WERI-Rb-1 (cell line): Measurements from ENCODE around the gene DLG1.
"Not testable (repeated sequence)": the region's sequence is repeated elsewhere in the genome, so short reads cannot be mapped to it uniquely, and the experiment has no call there.

ENCODE experiments used
- DNase-seq: peaks from one replicate; pipeline ENCODE4 v3.0.0-alpha.2; 2020
- H3K27ac ChIP-seq: fragments of 250-450 bp; sonication (Bioruptor Pico); 2 replicates; pipeline ENCODE4 v1.5.1; 2020; ENCODE audit warnings: mild to moderate bottlenecking, moderate library complexity
- H3K27me3 ChIP-seq: fragments of 250-450 bp; sonication (Bioruptor Pico); 2 replicates; pipeline ENCODE4 v1.5.1; 2021; ENCODE audit warnings: mild to moderate bottlenecking, low read depth, moderate library complexity; ENCODE audit not compliant: insufficient read depth, severe bottlenecking
- H3K36me3 ChIP-seq: fragments of 250-450 bp; sonication (Bioruptor Pico); 2 replicates; pipeline ENCODE4 v1.5.1; 2020; ENCODE audit warnings: mild to moderate bottlenecking, moderate library complexity
- H3K4me3 ChIP-seq: 2 replicates; pipeline ENCODE4 v1.5.1; 2011; ENCODE audit warnings: low read depth, mild to moderate bottlenecking, control low read depth, low read length
- H3K9me3 ChIP-seq: fragments of 250-450 bp; sonication (Bioruptor Pico); 2 replicates; pipeline ENCODE4 v1.5.1; 2021; ENCODE audit warnings: mild to moderate bottlenecking, moderate library complexity; ENCODE audit not compliant: severe bottlenecking
- CTCF ChIP-seq: IDR thresholded peaks from 2 replicates; pipeline ENCODE4 v1.5.1; 2011; ENCODE audit warnings: low read depth, mild to moderate bottlenecking, control low read depth, inconsistent platforms, low read length

DLG1 gene

GRCh38 chr3:197035577-197035976, 262.8 kb downstream of the DLG1 start:
- Histone ChIP-seq H3K4me3 (no peak overlapping the region), H3K27me3 (no peaks in the 10 kb centered on the region), H3K27ac (no peak overlapping the region), H3K9me3 (no peaks in the 10 kb centered on the region), H3K36me3 (no peaks in the 10 kb centered on the region)
- no peak for TF ChIP-seq CTCF
- no peak for DNase-seq

- H3K27ac ChIP-seq, H3K27me3 ChIP-seq, H3K36me3 ChIP-seq, H3K4me3 ChIP-seq, H3K9me3 ChIP-seq, DNase-seq: not testable (repeated sequence)
Measured at GRCh38 chr3:197034778-197035177, 263.6 kb downstream of the DLG1 start.

GRCh38 chr3:197033764-197034163, 264.6 kb downstream of the DLG1 start:
- not testable (repeated sequence) for H3K27me3 ChIP-seq, H3K9me3 ChIP-seq, H3K36me3 ChIP-seq, H3K4me3 ChIP-seq, H3K27ac ChIP-seq, DNase-seq

GRCh38 chr3:197031315-197032285, 266.8 kb downstream of the DLG1 start:
- Histone ChIP-seq H3K4me3 (no peak overlapping the region), H3K36me3 (no peaks in the 10 kb centered on the region), H3K27ac (no peak overlapping the region), H3K9me3 (no peaks in the 10 kb centered on the region), H3K27me3 (no peaks in the 10 kb centered on the region)
- TF ChIP-seq CTCF: no peak
- DNase-seq: no peak

GRCh38 chr3:197030379-197031314, 267.8 kb downstream of the DLG1 start:
- TF ChIP-seq CTCF: no peak
- no peaks in the 10 kb centered on the region for H3K27me3 ChIP-seq
- no peak for DNase-seq
- no peak overlapping the region for H3K4me3 ChIP-seq
- H3K27ac ChIP-seq: no peak overlapping the region
- no peaks in the 10 kb centered on the region for H3K9me3 ChIP-seq
- H3K36me3 ChIP-seq: no peaks in the 10 kb centered on the region; the same call in 1 of the 2 replicates

- H3K27ac ChIP-seq: peak within 1 kb of the TSS; percentile 62
- H3K9me3 ChIP-seq: no peaks in the 10 kb centered on the region
- no peaks in the 10 kb centered on the region for H3K27me3 ChIP-seq
- H3K4me3 ChIP-seq: peak within 1 kb of the TSS; percentile 49
- DNase-seq: peak; percentile 55
- peak; percentile 43 for TF ChIP-seq CTCF
- H3K36me3 ChIP-seq: no peaks in the 10 kb centered on the region; the same call in 1 of the 2 replicates
Measured at GRCh38 chr3:197029511-197030167, 268.8 kb downstream of the DLG1 start, which contains the start of gene MELTF. Gene MELTF (minus strand): TSS chr3:197029817. CDS start chr3:197029702, 115 bp downstream.
